Calu3 (cell line): ENCODE data around the gene ZNF524. TPM values are rescaled to one million over a fixed set of nuclear protein-coding genes. Genes with fewer than 3 reads are reported as not detected.

Experiments
- BruUV-seq: library from RNA; stranded (reverse); fragments of 400-500 nt; replicated peaks from 2 replicates; lab custom pipeline; 2021; lab: Mats Ljungman, UMichigan
- CTCF ChIA-PET: fragments of 300-600 bp; sonication (Branson Sonifier 250); formaldehyde crosslinking; loops from one replicate; lab custom pipeline; 2022; ENCODE audit warnings: antibody characterized with exemption; lab: Charles Lee
- DNase-seq: peaks from one replicate; pipeline ENCODE4 v3.0.0; 2022
- H3K27ac Mint-ChIP-seq: one replicate; pipeline ENCODE4 v1.8.0; 2022; ENCODE audit warnings: mixed read lengths; ENCODE audit not compliant: unreplicated experiment
- H3K27me3 Mint-ChIP-seq: one replicate; pipeline ENCODE4 v1.8.0; 2022; ENCODE audit warnings: mixed read lengths; ENCODE audit not compliant: unreplicated experiment
- H3K36me3 Mint-ChIP-seq: one replicate; pipeline ENCODE4 v1.8.0; 2022; ENCODE audit warnings: mild to moderate bottlenecking, moderate library complexity, mixed read lengths; ENCODE audit not compliant: insufficient read depth, unreplicated experiment
- H3K4me1 Mint-ChIP-seq: one replicate; pipeline ENCODE4 v1.8.0; 2022; ENCODE audit warnings: mild to moderate bottlenecking, low read depth, mixed read lengths; ENCODE audit not compliant: unreplicated experiment
- H3K4me3 Mint-ChIP-seq: one replicate; pipeline ENCODE4 v1.8.0; 2022; ENCODE audit warnings: mild to moderate bottlenecking, low read depth, moderate library complexity, mixed read lengths; ENCODE audit not compliant: unreplicated experiment
- H3K9me3 Mint-ChIP-seq: one replicate; pipeline ENCODE4 v1.8.0; 2022; ENCODE audit warnings: low read depth, mixed read lengths; ENCODE audit not compliant: unreplicated experiment
- CTCF ChIP-seq: fragments of 200-600 bp; IDR thresholded peaks from one replicate; pipeline ENCODE4 v1.8.0; 2022; ENCODE audit warnings: antibody characterized with exemption; ENCODE audit not compliant: unreplicated experiment
- intact Hi-C: fragments of 100-400 bp; cut with micrococcal nuclease; formaldehyde crosslinking; loops from one replicate; pipeline ENCODE4 v1.10.0; 2022; ENCODE audit not compliant: unreplicated experiment
- total RNA-seq: library from RNA; stranded (reverse); gene quantifications from 2 replicates; pipeline ENCODE4 v1.2.3, GENCODE V29; 2022

Gene ZNF524
- total RNA-seq, 1 experiment from 2014 or later, result 18.5 TPM

GRCh38 chr19:55601084-55601483, 996 bp downstream of the ZNF524 start:
- intact Hi-C loops, result no loop called here
- DNase-seq, result no peak

GRCh38 chr19:55602104-55603001, 2.3 kb downstream of the ZNF524 start:
- intact Hi-C loops, result no loop called here
- Mint-ChIP-seq H3K4me1 (peaks cover 35% of the 10 kb centered on the region), H3K27me3 (no peaks in the 10 kb centered on the region), H3K4me3 (peak overlapping the region; percentile 87), H3K36me3 (peaks cover 93% of the 10 kb centered on the region), H3K27ac (no peak overlapping the region), H3K9me3 (no peaks in the 10 kb centered on the region)
- CTCF ChIA-PET, result no interaction called here
- BruUV-seq, result no TSS peak
- DNase-seq, result no peak
- no peak for TF ChIP-seq CTCF

More at GRCh38 chr19:55601084-55601483, 996 bp downstream of the ZNF524 start:
- peaks cover 91% of the 10 kb centered on the region for H3K36me3 Mint-ChIP-seq
- H3K9me3 Mint-ChIP-seq, result no peaks in the 10 kb centered on the region
- peaks cover 25% of the 10 kb centered on the region for H3K4me1 Mint-ChIP-seq
- H3K27me3 Mint-ChIP-seq, result no peaks in the 10 kb centered on the region
- no peak overlapping the region for H3K27ac Mint-ChIP-seq
- CTCF ChIA-PET, result interaction anchor here (0.7 kb wide), 1 partner anchor 23 kb away, joined by 3 read pairs; the partner anchor contains the start of gene ZNF784
- BruUV-seq, result TSS peak; percentile 50
- peak overlapping the region; percentile 87 for H3K4me3 Mint-ChIP-seq
- TF ChIP-seq CTCF, result no peak

- CTCF ChIA-PET, result no interaction called here
- H3K36me3 Mint-ChIP-seq, result peaks cover 85% of the 10 kb centered on the region
- DNase-seq, result no peak
- H3K4me3 Mint-ChIP-seq, result no peak overlapping the region
- TF ChIP-seq CTCF, result no peak
- intact Hi-C loops, result no loop called here
- no peaks in the 10 kb centered on the region for H3K9me3 Mint-ChIP-seq
- no peaks in the 10 kb centered on the region for H3K27me3 Mint-ChIP-seq
- no peak overlapping the region for H3K27ac Mint-ChIP-seq
- BruUV-seq, result no TSS peak
- peaks cover 40% of the 10 kb centered on the region for H3K4me1 Mint-ChIP-seq
These were observed 3.0 kb downstream of the ZNF524 start for GRCh38 chr19:55603115-55603514.

GRCh38 chr19:55603581-55604292, 3.6 kb downstream of the ZNF524 start:
- Mint-ChIP-seq H3K4me3 (peak overlapping the region; percentile 86), H3K9me3 (no peaks in the 10 kb centered on the region), H3K36me3 (peaks cover 79% of the 10 kb centered on the region), H3K4me1 (peaks cover 37% of the 10 kb centered on the region), H3K27ac (peak overlapping the region; percentile 41), H3K27me3 (no peaks in the 10 kb centered on the region)
- CTCF ChIA-PET, result interaction anchor here (0.8 to 1.6 kb wide), 3 partner anchors 9 to 394 kb away, joined by 3 to 5 read pairs (median 5); partner anchors contain the start of genes PTPRH and ZNF784
- TF ChIP-seq CTCF, result no peak
- intact Hi-C loops, result no loop called here
- no TSS peak for BruUV-seq
- DNase-seq, result no peak
